NT2/D1 (cell line): Measurements from ENCODE around the gene RGS17.

Experiments used
- DNase-seq: peaks from one replicate; pipeline ENCODE4 v3.0.0-alpha.2; 2011; ENCODE audit warnings: low read depth, low spot score
- H3K27me3 ChIP-seq: 2 replicates; pipeline ENCODE4 v1.6.0; 2011; ENCODE audit warnings: mild to moderate bottlenecking; ENCODE audit not compliant: insufficient read length, insufficient read depth
- H3K36me3 ChIP-seq: 2 replicates; pipeline ENCODE4 v1.6.1; 2011; ENCODE audit warnings: mild to moderate bottlenecking, low read length, mixed read lengths; ENCODE audit not compliant: insufficient read depth, insufficient read length
- H3K4me1 ChIP-seq: 2 replicates; pipeline ENCODE4 v1.5.1; 2011; ENCODE audit not compliant: insufficient read depth, insufficient read length
- H3K4me3 ChIP-seq: 2 replicates; pipeline ENCODE4 v1.5.1; 2011; ENCODE audit warnings: low read depth; ENCODE audit not compliant: insufficient read length
- H3K9ac ChIP-seq: 2 replicates; pipeline ENCODE4 v1.6.0; 2011; ENCODE audit warnings: low read depth; ENCODE audit not compliant: insufficient read length
- H3K9me3 ChIP-seq: 2 replicates; pipeline ENCODE4 v1.5.1; 2011; ENCODE audit warnings: mild to moderate bottlenecking, low read length; ENCODE audit not compliant: insufficient read depth
- SUZ12 ChIP-seq: IDR thresholded peaks from 2 replicates; pipeline ENCODE4 v1.6.1; 2011; ENCODE audit not compliant: insufficient read length, insufficient read depth; ENCODE audit errors: extremely low read depth
- YY1 ChIP-seq: IDR thresholded peaks from 2 replicates; pipeline ENCODE4 v1.6.1; 2011; ENCODE audit not compliant: insufficient read length, insufficient read depth
- ZNF274 ChIP-seq: IDR thresholded peaks from 2 replicates; pipeline ENCODE4 v1.6.1; 2011; ENCODE audit warnings: mild to moderate bottlenecking, low read depth, low read length

Gene RGS17

GRCh38 chr6:153048631-153049030, 82.5 kb downstream of the RGS17 start:
- Histone ChIP-seq H3K4me3 (no peak overlapping the region), H3K4me1 (no peaks in the 10 kb centered on the region), H3K9me3 (no peaks in the 10 kb centered on the region), H3K9ac (no peak overlapping the region), H3K27me3 (no peaks in the 10 kb centered on the region), H3K36me3 (no peaks in the 10 kb centered on the region)
- no peak for DNase-seq
- no peak for TF ChIP-seq SUZ12
- no peak for TF ChIP-seq YY1
- no peak for TF ChIP-seq ZNF274

- Histone ChIP-seq H3K4me3 (no peak overlapping the region), H3K9ac (no peak overlapping the region), H3K27me3 (no peaks in the 10 kb centered on the region), H3K4me1 (no peaks in the 10 kb centered on the region), H3K9me3 (no peaks in the 10 kb centered on the region), H3K36me3 (no peaks in the 10 kb centered on the region)
- DNase-seq, result no peak
- TF ChIP-seq YY1 (no peak), ZNF274 (no peak), SUZ12 (no peak)
These were observed 83.7 kb downstream of the RGS17 start for GRCh38 chr6:153047386-153047785.

DNA sequence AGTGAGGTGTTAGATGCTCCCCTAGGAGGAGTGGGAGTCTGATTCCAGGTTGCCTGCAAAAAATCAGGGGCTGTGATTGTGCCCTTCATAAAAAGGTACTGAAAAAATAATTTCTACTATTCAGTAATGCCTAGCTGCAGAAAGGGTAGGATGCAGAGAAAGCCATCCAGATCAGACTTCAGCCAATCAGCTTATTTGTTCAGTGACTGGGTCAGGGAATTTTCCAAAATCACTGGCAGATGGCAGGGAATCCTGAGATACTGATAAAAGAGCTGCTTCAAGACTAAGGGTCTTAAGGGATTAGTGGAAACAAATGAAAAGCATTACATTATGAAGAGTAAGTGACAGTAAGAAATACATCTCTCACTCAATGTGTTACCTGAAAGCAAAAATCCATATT, 85.8 kb downstream of the RGS17 start:
- H3K4me1 ChIP-seq, result no peaks in the 10 kb centered on the region
- no peak for DNase-seq
- TF ChIP-seq YY1 (no peak), SUZ12 (no peak), ZNF274 (no peak)

DNA sequence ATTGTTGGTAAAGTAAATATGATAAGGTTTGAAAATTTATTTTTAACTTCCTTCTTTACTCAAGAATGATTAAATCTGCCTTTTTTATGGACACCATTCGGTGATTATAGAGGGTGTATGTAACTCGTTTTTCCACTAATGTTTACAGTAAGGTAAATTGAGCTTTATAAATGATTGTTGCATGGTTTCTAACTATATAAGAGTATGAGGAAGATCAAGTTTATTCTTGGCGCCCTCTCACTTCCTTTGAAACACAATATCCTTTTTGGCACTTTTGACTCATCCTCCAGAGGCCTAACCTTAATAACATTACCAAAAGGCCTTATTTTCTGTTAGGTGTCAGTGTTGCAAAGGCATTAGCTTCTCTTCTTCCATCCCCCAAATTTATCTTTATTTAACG, 86.8 kb downstream of the RGS17 start:
- no peak for DNase-seq
- H3K4me3 ChIP-seq, result no peak overlapping the region
- no peak for TF ChIP-seq ZNF274
- no peak for TF ChIP-seq SUZ12
- no peak for TF ChIP-seq YY1
- H3K27me3 ChIP-seq, result no peaks in the 10 kb centered on the region
- no peaks in the 10 kb centered on the region for H3K9me3 ChIP-seq
- no peaks in the 10 kb centered on the region for H3K36me3 ChIP-seq
- H3K4me1 ChIP-seq, result no peaks in the 10 kb centered on the region
- H3K9ac ChIP-seq, result no peak overlapping the region

More for the DNA sequence above, 85.8 kb downstream of the RGS17 start:
- H3K4me3 ChIP-seq, result no peak overlapping the region
- no peak overlapping the region for H3K9ac ChIP-seq
- H3K27me3 ChIP-seq, result no peaks in the 10 kb centered on the region
- H3K9me3 ChIP-seq, result no peaks in the 10 kb centered on the region
- H3K36me3 ChIP-seq, result no peaks in the 10 kb centered on the region

GRCh38 chr6:153043719-153044118, 87.4 kb downstream of the RGS17 start:
- H3K36me3 ChIP-seq, result no peaks in the 10 kb centered on the region
- TF ChIP-seq SUZ12 (no peak), ZNF274 (no peak), YY1 (no peak)
- DNase-seq, result no peak
- H3K4me3 ChIP-seq, result no peak overlapping the region
- H3K27me3 ChIP-seq, result no peaks in the 10 kb centered on the region
- H3K9ac ChIP-seq, result no peak overlapping the region
- no peaks in the 10 kb centered on the region for H3K9me3 ChIP-seq
- no peaks in the 10 kb centered on the region for H3K4me1 ChIP-seq

- DNase-seq, result no peak
- Histone ChIP-seq H3K4me3 (no peak overlapping the region), H3K36me3 (no peaks in the 10 kb centered on the region), H3K27me3 (no peaks in the 10 kb centered on the region), H3K4me1 (no peaks in the 10 kb centered on the region), H3K9me3 (no peaks in the 10 kb centered on the region), H3K9ac (no peak overlapping the region)
- TF ChIP-seq SUZ12 (no peak), ZNF274 (no peak), YY1 (no peak)
These were observed 92.6 kb downstream of the RGS17 start for GRCh38 chr6:153038378-153039057.

DNA sequence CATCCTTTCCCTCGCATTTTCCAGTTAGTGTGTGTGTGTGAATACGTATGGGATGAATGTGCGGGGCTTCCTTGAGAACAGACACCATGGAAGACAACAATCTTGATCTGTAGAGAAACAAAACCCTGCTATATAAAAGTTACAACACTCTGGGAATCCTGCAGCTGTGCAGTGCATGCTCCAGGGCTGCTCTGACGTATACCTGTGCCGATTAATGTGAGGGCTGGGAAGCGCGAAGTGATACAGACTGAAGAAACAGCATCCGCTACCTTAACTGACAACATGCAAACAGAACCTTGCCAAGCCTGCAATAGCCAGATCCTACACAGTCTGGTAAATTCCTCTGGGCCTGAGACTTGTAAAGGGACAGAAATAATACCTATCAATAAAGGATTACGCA, 96.9 kb downstream of the RGS17 start:
- no peaks in the 10 kb centered on the region for H3K27me3 ChIP-seq
- H3K9me3 ChIP-seq, result no peaks in the 10 kb centered on the region
- H3K36me3 ChIP-seq, result no peaks in the 10 kb centered on the region
- DNase-seq, result no peak
- no peak overlapping the region for H3K9ac ChIP-seq
- TF ChIP-seq SUZ12 (no peak), YY1 (no peak), ZNF274 (no peak)
- no peaks in the 10 kb centered on the region for H3K4me1 ChIP-seq
- H3K4me3 ChIP-seq, result no peak overlapping the region
